OCI-LY7 (cell line): ENCODE data around the gene TRIM27. TPM values are rescaled to one million over a fixed set of nuclear protein-coding genes. Genes with fewer than 3 reads are reported as not detected.

Source experiments
- BruUV-seq: library from RNA; stranded (reverse); fragments of 400-500 nt; replicated peaks from 2 replicates; lab custom pipeline; 2021; lab: Mats Ljungman, UMichigan
- CTCF ChIA-PET: fragments of 300-600 bp; sonication (Branson Sonifier 250); formaldehyde crosslinking; loops from one replicate; lab custom pipeline; 2022; ENCODE audit warnings: antibody characterized with exemption; ENCODE audit not compliant: unreplicated experiment; lab: Charles Lee
- POLR2A ChIA-PET: fragments of 300-600 bp; sonication (Branson Sonifier 250); formaldehyde crosslinking; loops from one replicate; lab custom pipeline; 2022; ENCODE audit warnings: antibody characterized with exemption; lab: Charles Lee
- DNase-seq: peaks from one replicate; pipeline ENCODE4 v3.0.0-alpha.2; 2015; ENCODE audit warnings: low spot score
- H2AFZ ChIP-seq: fragments of 200-600 bp; sonication (generic), shearing (Covaris generic); 2 replicates; pipeline ENCODE4 v1.6.1; 2014; ENCODE audit warnings: mild to moderate bottlenecking, antibody characterized with exemption, low read length, moderate library complexity
- H3K27ac ChIP-seq: fragments of 200-600 bp; sonication (generic); 2 replicates; pipeline ENCODE4 v1.5.1; 2014; ENCODE audit warnings: mixed run types, low read depth, mild to moderate bottlenecking, moderate library complexity, low read length, inconsistent platforms; ENCODE audit not compliant: poor library complexity, severe bottlenecking
- H3K36me3 ChIP-seq: fragments of 200-600 bp; sonication (generic); 2 replicates; pipeline ENCODE4 v1.6.1; 2014; ENCODE audit warnings: mild to moderate bottlenecking, antibody characterized with exemption, low read length, moderate library complexity, mixed read lengths; ENCODE audit not compliant: insufficient read depth
- H3K4me1 ChIP-seq: fragments of 200-600 bp; sonication (generic); 2 replicates; pipeline ENCODE4 v1.5.1; 2014; ENCODE audit warnings: mild to moderate bottlenecking, low read length; ENCODE audit not compliant: insufficient read depth, poor library complexity, severe bottlenecking
- H3K4me2 ChIP-seq: fragments of 200-600 bp; sonication (generic); 2 replicates; pipeline ENCODE4 v1.6.1; 2014; ENCODE audit warnings: mild to moderate bottlenecking, low read length
- H3K4me3 ChIP-seq: fragments of 200-600 bp; sonication (generic); 2 replicates; pipeline ENCODE4 v1.5.1; 2014; ENCODE audit warnings: mild to moderate bottlenecking, low read depth, low read length; ENCODE audit not compliant: poor library complexity, severe bottlenecking
- H3K79me2 ChIP-seq: fragments of 200-600 bp; sonication (generic); 2 replicates; pipeline ENCODE4 v1.6.1; 2016; ENCODE audit warnings: low read depth, mild to moderate bottlenecking, low read length, moderate library complexity, mixed read lengths; ENCODE audit not compliant: insufficient read depth
- H3K9me2 ChIP-seq: fragments of 200-600 bp; sonication (generic); 2 replicates; pipeline ENCODE4 v1.6.1; 2016; ENCODE audit warnings: mild to moderate bottlenecking, low read length, mixed read lengths; ENCODE audit not compliant: insufficient read depth
- H3K9me3 ChIP-seq: fragments of 200-600 bp; sonication (generic); 2 replicates; pipeline ENCODE4 v1.6.1; 2014; ENCODE audit warnings: mild to moderate bottlenecking, mixed run types, low read length, mixed read lengths
- H4K20me1 ChIP-seq: fragments of 200-600 bp; sonication (generic); 2 replicates; pipeline ENCODE4 v1.6.1; 2014; ENCODE audit warnings: mild to moderate bottlenecking, antibody characterized with exemption, low read length, moderate library complexity, mixed read lengths; ENCODE audit not compliant: insufficient read depth
- EZH2phosphoT487 ChIP-seq: fragments of 200-600 bp; sonication (generic); IDR thresholded peaks from 2 replicates; pipeline ENCODE4 v1.6.1; 2018; ENCODE audit warnings: low read depth, borderline replicate concordance, mild to moderate bottlenecking, mixed run types, antibody characterized with exemption, low read length, moderate library complexity, mixed read lengths
- intact Hi-C: fragments of 100-400 bp; cut with micrococcal nuclease; formaldehyde crosslinking; loops from one replicate; pipeline ENCODE4 v1.10.0; 2022; ENCODE audit not compliant: unreplicated experiment
- total RNA-seq, 2 experiments: library from RNA; depleted of rRNA in 1 of 2; stranded (reverse); fragments of >200 nt in 1 of 2; shearing (Covaris generic) in 1 of 2; gene quantifications; 2 replicates each; pipeline ENCODE4 v1.2.3, GENCODE V29; 2014 to 2022
- TF ChIP-seq, protein P1 (sequence below): fragments of 200-600 bp; sonication (generic); conservative IDR thresholded peaks from 2 replicates; pipeline ENCODE4 v1.5.1; 2014; ENCODE audit warnings: mild to moderate bottlenecking, antibody characterized with exemption, low read length, moderate library complexity, mixed read lengths

Gene TRIM27
- total RNA-seq, 2 experiments from 2014 or later: 112 to 130 TPM

DNA sequence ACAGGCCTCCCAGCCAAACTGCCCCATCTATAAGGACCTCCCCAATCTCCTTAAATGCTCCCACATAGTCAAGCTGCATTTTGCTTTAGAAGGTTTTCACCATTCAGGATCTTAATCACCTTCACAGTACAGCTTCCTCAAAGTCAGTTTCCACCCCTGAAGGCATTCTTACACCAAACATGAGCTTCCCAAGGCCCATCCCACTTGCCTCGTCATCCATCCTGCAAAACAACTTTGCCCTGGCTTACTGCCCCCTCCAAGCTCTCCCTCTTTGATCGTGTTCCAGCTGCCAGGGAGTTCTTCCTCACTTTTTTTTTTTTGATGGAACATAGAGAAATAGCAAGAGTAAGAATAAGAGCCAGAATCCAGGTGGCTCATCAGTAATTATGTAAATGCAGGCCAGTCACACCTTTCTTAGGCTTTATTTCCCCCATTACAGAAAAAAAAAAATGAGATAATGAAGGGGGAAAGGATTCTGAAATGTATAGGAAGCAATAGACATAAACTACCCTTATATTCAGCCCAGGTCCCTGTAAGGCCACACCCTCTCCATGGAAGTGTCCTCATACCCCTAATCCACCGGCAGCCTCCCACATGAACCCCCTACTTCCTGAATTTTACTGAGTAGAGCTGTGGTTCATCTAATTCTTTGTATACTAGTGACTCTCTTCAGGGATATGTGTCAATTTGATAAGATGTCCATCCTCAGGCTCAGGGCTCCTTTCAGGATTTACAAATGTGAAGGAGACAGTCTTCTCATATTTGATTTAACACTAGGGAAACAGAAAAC lies 12.7 kb downstream of the TRIM27 start:
- ChIA-PET POLR2A (interaction anchor here (0.7 to 4.8 kb wide), 4 partner anchors 9 to 62 kb away, joined by 3 to 37 read pairs (median 3); partner anchors contain the start of gene TRIM27), CTCF (no interaction called here)
- no peak overlapping the region for H2AFZ ChIP-seq
- H3K9me3 ChIP-seq: no peaks in the 10 kb centered on the region
- TF ChIP-seq, protein P1, sequence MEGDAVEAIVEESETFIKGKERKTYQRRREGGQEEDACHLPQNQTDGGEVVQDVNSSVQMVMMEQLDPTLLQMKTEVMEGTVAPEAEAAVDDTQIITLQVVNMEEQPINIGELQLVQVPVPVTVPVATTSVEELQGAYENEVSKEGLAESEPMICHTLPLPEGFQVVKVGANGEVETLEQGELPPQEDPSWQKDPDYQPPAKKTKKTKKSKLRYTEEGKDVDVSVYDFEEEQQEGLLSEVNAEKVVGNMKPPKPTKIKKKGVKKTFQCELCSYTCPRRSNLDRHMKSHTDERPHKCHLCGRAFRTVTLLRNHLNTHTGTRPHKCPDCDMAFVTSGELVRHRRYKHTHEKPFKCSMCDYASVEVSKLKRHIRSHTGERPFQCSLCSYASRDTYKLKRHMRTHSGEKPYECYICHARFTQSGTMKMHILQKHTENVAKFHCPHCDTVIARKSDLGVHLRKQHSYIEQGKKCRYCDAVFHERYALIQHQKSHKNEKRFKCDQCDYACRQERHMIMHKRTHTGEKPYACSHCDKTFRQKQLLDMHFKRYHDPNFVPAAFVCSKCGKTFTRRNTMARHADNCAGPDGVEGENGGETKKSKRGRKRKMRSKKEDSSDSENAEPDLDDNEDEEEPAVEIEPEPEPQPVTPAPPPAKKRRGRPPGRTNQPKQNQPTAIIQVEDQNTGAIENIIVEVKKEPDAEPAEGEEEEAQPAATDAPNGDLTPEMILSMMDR: no peak
- no peak for TF ChIP-seq EZH2phosphoT487
- H3K4me1 ChIP-seq: no peaks in the 10 kb centered on the region
- H3K27ac ChIP-seq: no peak overlapping the region
- intact Hi-C loops: no loop called here
- 0 out of 2 replicates have a peak, but pooled peaks cover 5% of the 10 kb centered on the region for H4K20me1 ChIP-seq
- peaks cover 21% of the 10 kb centered on the region for H3K79me2 ChIP-seq
- no peak for DNase-seq
- H3K9me2 ChIP-seq: no peaks in the 10 kb centered on the region
- peaks cover 96% of the 10 kb centered on the region for H3K36me3 ChIP-seq
- TSS peak; percentile 23 for BruUV-seq
- H3K4me2 ChIP-seq: no peak overlapping the region
- H3K4me3 ChIP-seq: no peak overlapping the region

DNA sequence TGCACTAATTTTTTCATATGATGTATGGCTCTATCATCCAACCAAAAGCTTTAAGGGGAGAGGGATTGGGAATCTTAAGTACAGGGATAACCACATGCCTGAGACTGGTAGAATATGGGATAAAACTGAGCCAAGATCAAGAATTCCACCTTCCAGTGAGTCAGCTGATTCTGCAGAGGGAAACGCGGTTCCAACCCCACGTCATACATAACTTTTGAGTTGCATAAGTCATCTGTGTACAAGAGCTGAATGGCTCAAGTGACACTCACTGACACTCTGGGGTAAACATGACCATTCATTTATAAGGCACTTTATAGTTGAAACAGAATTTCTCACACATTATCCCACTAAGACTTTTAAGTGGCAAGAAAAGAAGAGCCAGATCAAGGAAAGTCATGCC lies 16.4 kb downstream of the TRIM27 start:
- no peak for TF ChIP-seq EZH2phosphoT487
- TF ChIP-seq, protein P1: no peak
- Histone ChIP-seq H3K4me2 (no peak overlapping the region), H3K27ac (no peak overlapping the region), H3K79me2 (no peaks in the 10 kb centered on the region; the same call in none of the 2 replicates), H3K9me2 (no peaks in the 10 kb centered on the region), H3K9me3 (no peaks in the 10 kb centered on the region), H3K4me1 (no peaks in the 10 kb centered on the region), H3K4me3 (no peak overlapping the region), H2AFZ (no peak overlapping the region), H4K20me1 (0 out of 2 replicates have a peak, but pooled peaks cover 5% of the 10 kb centered on the region), H3K36me3 (peaks cover 99% of the 10 kb centered on the region)
- DNase-seq: no peak
- POLR2A ChIA-PET: interaction anchor here (1.1 kb wide), 1 partner anchor 34 kb away, joined by 3 read pairs; no protein-coding TSS in a partner anchor
- CTCF ChIA-PET: no interaction called here
- no TSS peak for BruUV-seq
- intact Hi-C loops: no loop called here

DNA sequence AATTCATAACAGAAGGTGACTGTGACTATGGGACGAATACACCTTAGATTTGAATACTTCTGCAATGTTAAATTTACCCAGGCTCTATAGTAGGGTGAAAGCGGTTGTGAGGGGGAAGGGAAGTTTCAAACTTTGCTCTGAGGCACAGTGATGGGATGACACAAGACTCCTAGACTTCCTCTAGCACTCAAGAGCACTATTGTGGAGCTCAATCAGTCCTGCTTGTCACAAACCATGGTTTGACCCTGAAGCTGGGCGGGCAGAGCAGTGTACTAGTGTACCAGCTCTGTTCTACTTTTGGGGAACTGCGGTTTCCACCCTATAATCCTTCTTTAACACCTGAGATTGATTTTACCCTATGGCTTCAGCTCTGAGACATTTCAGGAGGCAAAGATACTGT lies 17.1 kb downstream of the TRIM27 start:
- no TSS peak for BruUV-seq
- H3K9me3 ChIP-seq: no peaks in the 10 kb centered on the region
- H3K36me3 ChIP-seq: peaks cover 99% of the 10 kb centered on the region
- H3K4me3 ChIP-seq: no peak overlapping the region
- H2AFZ ChIP-seq: no peak overlapping the region
- peaks cover 3% of the 10 kb centered on the region for H3K4me1 ChIP-seq
- H3K4me2 ChIP-seq: no peak overlapping the region
- H3K27ac ChIP-seq: no peak overlapping the region
- intact Hi-C loops: no loop called here
- ChIA-PET CTCF (no interaction called here), POLR2A (interaction anchor here (0.8 to 1.1 kb wide), 2 partner anchors 18 to 33 kb away, joined by 3 to 5 read pairs; no protein-coding TSS in a partner anchor)
- TF ChIP-seq, protein P1: no peak
- no peak for TF ChIP-seq EZH2phosphoT487
- H3K79me2 ChIP-seq: no peaks in the 10 kb centered on the region; the same call in 1 of the 2 replicates
- DNase-seq: no peak
- 0 out of 2 replicates have a peak, but pooled peaks cover 5% of the 10 kb centered on the region for H4K20me1 ChIP-seq
- no peaks in the 10 kb centered on the region for H3K9me2 ChIP-seq
